Measurements from ENCODE around the gene FSCN2.

DNA sequence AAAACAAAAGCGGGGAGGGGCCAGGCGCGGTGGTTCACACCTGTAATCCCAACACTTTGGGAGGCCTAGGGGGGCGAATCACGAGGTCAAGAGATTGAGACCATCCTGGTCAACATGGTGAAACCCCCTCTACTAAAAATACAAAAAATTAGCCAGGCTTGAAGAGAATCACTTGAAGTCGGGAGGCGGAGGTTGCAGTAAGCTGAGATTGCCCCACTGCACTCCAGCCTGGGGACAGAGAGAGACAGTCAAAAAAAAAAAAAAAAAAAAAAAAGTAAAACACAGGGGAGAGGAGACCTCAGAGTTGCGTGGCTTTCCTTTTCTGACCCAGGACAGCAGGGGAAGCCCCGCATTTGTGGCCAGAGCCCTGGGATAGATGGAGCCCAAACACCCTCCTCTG is 35.5 kb upstream of the FSCN2 start:
- TF ChIP-seq EZH2 (IDR thresholded peaks at IDR 0.05; ENCODE audit: low read length) (no peak), CTCF (optimal IDR thresholded peaks at IDR 0.05 in 1 of 3, IDR thresholded peaks at IDR 0.05 in 1 of 3, conservative IDR thresholded peaks at IDR 0.05 in 1 of 3; ENCODE audit: extremely low read depth in 1 of 3, insufficient read depth in 2 of 3, low read length in 3 of 3) (no peak)
